Fibroblast of pulmonary artery (primary cell): Measurements from ENCODE around the gene KLK11.

Source experiments
- DNase-seq: peaks from one replicate; pipeline ENCODE4 v3.0.0-alpha.2; 2010; ENCODE audit warnings: low read depth
- H3K4me3 ChIP-seq: replicated peaks from 2 replicates; pipeline ENCODE4 v1.5.1; 2011; ENCODE audit warnings: low read depth, mild to moderate bottlenecking, control low read depth, low read length, moderate library complexity
- TF ChIP-seq, protein P1 (sequence below): IDR thresholded peaks from 2 replicates; pipeline ENCODE4 v1.5.1; 2011; ENCODE audit warnings: mild to moderate bottlenecking, control low read depth, low read length, inconsistent platforms; ENCODE audit errors: missing control alignments

Gene KLK11, protein sequence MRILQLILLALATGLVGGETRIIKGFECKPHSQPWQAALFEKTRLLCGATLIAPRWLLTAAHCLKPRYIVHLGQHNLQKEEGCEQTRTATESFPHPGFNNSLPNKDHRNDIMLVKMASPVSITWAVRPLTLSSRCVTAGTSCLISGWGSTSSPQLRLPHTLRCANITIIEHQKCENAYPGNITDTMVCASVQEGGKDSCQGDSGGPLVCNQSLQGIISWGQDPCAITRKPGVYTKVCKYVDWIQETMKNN

DNA sequence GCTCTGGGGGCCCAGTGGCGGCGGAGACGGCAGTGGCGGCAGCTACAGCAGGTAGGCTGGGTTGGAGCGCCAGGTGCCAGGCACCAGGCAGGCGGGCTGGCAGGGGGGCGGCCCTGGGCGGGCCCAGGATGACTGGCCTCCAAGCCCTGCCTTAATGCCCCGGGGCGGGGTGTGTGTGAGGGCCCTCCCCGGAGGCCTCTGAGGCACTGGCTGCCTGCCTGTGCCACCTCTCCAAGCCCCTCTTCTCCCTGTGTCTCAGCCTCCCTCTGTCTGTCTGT is at the start of gene KLK11:
Gene KLK11, minus strand, starts transcription at position 63 of the 278 bp plus-strand sequence. CDS start 985 bp downstream, outside the sequence.
- H3K4me3 ChIP-seq = no peak within 1 kb of the TSS
- DNase-seq = no peak
- TF ChIP-seq, protein P1, sequence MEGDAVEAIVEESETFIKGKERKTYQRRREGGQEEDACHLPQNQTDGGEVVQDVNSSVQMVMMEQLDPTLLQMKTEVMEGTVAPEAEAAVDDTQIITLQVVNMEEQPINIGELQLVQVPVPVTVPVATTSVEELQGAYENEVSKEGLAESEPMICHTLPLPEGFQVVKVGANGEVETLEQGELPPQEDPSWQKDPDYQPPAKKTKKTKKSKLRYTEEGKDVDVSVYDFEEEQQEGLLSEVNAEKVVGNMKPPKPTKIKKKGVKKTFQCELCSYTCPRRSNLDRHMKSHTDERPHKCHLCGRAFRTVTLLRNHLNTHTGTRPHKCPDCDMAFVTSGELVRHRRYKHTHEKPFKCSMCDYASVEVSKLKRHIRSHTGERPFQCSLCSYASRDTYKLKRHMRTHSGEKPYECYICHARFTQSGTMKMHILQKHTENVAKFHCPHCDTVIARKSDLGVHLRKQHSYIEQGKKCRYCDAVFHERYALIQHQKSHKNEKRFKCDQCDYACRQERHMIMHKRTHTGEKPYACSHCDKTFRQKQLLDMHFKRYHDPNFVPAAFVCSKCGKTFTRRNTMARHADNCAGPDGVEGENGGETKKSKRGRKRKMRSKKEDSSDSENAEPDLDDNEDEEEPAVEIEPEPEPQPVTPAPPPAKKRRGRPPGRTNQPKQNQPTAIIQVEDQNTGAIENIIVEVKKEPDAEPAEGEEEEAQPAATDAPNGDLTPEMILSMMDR = no peak

DNA sequence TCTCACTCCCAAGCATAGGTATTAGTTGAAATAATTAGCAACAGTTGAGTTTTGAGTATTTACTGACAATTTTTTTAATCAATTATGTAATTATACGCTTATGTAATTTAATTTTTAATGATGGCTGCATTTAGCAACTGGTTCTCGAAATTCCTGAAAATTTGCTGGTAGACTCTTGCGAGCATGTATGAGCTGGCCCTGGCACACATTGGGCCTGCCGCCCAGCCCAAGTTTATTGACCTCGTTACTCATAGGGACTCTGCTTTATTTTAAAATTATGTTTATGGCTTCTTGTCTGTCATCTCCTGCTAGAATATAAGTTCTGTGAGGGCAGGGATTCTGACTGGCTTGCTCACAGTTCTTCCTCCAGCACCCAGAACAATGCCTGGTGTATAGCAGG is 49.6 kb upstream of the KLK11 start:
- TF ChIP-seq, protein P1 = no peak
- DNase-seq = no peak
- H3K4me3 ChIP-seq = no peak overlapping the region

DNA sequence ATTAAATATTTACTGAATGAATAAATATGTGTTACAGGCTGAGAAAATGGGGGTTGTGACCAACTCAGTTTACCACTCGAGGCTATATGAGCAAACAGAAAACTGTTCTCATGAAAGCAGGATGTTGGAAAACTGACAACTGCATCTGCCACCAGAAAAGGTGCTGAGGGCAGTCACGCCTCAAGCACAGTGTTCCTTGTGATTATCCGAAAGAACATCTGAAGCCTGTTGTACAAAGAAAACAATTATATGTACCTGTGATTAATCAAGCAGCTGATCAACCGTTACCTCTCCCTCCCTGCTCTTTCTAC is 44.6 kb upstream of the KLK11 start:
- H3K4me3 ChIP-seq = no peak overlapping the region
- TF ChIP-seq, protein P1 = no peak
- DNase-seq = no peak

DNA sequence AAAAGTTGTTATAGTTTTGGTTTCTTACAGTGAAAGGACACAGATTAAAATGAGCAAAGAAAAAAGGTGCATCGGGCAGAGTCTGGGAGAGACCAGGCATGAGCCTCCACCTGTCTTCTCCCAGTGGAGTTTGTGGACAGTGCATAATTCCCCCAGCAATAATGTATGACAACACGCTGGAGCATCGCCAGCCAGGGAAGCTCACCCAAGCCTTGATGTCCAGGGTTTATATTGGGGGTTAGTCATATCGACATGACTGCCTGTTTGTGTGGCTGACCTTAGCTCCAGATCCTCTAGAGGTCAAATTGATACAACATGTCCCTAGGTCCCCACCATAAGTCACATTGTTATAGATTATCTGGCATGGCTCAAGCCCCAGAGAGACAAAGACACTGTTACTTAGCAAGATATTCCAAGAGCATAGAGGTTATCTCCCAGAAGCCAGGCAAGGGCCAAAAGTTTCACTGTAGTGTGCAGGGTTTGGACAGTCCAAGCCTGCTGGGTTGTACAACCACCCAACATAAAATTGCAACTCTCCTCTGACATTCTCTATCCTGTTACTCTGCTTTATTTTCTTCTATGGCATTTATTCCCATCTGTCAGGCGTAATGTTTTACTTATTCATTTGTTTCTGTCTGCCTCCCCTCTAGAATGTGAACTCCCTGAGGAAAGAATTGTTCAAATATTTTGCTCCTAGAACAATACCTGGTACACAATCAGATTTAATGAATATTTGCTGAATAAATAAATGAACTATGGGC is 44.1 kb upstream of the KLK11 start:
- no peak overlapping the region for H3K4me3 ChIP-seq
- no peak for DNase-seq
- TF ChIP-seq, protein P1 = no peak

DNA sequence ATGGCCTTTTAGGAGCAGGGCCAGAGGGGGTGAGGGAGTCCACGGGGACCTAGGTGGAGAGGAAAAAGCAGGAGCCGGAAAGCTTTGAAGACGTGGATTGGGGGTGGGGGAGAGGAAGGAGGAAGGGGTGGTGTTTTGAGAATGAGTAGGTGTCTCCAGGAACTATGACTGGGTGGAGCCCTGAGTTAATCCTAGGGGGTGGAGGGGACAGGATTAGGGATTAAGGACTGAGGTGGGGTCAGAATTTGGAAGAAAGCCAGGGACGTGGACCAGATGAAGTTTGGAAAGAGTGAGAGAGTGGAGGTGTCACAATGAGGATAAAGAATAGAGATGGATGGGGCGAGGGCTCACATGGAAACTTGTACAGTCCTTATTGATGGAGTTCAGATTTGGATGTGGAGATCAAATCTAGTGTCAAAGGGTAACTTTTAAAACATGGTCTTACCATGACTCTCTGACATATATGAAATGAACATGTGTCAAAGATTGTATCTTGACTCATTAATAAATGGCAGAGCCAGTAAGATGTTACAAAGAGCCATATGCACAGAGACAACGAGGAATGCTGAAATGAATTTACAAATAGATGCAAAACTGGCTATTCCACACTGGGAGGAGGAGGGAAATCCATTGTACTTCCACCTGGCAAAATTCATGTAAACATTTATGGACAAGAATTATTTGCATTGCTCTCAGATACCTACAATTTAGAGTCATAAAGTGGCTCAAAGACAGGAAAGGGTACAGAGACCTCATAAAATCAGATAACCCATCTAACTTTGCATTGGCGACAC is 40.2 kb upstream of the KLK11 start:
- H3K4me3 ChIP-seq = no peak overlapping the region
- TF ChIP-seq, protein P1 = no peak
- no peak for DNase-seq

DNA sequence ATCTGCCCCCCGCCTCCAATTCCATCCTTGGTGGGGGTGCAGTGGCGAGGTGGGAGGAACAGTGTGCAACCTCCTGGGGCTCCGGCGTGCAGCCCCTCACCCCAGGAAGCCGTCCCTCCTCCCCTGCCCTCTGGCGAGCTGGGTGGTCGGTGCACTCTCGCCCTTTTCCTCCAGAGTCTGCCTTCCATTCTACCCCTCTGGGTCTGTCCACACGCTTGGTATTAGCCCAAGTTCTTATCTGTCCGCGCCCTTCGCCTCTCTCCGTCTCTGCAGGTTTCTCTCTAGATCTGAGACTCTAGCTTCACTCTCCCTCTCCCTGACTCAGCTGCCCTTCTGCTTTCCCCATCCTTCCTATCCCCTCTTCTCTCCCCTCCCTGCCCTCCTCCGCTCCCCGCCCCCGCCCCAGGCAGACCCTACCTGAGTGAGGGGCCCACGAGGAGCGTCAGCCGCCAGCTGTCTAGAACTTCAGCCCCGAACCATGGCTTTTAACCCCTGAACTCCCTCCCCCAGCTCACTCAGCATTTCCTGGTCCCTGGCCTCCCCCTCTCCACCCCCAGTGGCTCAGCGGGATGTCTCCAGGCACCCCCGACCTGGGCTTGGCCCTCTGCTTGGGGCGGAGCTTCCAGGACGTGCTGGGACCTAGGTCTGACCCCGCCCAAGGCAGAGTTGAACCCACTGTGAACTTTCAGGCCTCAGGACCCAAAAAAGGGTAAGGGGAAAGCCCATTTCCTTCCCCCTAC is 39.0 kb upstream of the KLK11 start:
- TF ChIP-seq, protein P1 = no peak
- H3K4me3 ChIP-seq = no peak overlapping the region
- DNase-seq = no peak
